Endothelial cell of umbilical vein (primary cell): ENCODE data around the gene RAD9B.

Experiments
- EZH2 ChIP-seq: IDR thresholded peaks from 2 replicates; pipeline ENCODE4 v1.6.1; 2012; ENCODE audit warnings: borderline replicate concordance, low read depth, mild to moderate bottlenecking, moderate library complexity, low read length, inconsistent platforms; ENCODE audit not compliant: severe bottlenecking
- FOS ChIP-seq: IDR thresholded peaks from 2 replicates; pipeline ENCODE4 v1.6.1; 2011; ENCODE audit warnings: mild to moderate bottlenecking, low read length, moderate library complexity, borderline replicate concordance; ENCODE audit not compliant: insufficient read depth
- JUN ChIP-seq: IDR thresholded peaks from 2 replicates; pipeline ENCODE4 v1.6.1; 2011; ENCODE audit warnings: borderline replicate concordance, low read depth; ENCODE audit not compliant: insufficient read length, insufficient read depth
- MYC ChIP-seq: IDR thresholded peaks from one replicate; pipeline ENCODE4 v1.6.1; 2011; ENCODE audit warnings: mild to moderate bottlenecking, low read depth, low read length
- POLR2A ChIP-seq: IDR thresholded peaks from 2 replicates; pipeline ENCODE4 v1.6.1; 2012; ENCODE audit warnings: low read depth, mild to moderate bottlenecking, control low read depth, low read length
- POLR2AphosphoS5 ChIP-seq: IDR thresholded peaks from 2 replicates; pipeline ENCODE4 v1.6.1; 2012; ENCODE audit warnings: low read depth, mild to moderate bottlenecking, control low read depth, low read length, moderate library complexity; ENCODE audit not compliant: insufficient read depth
- TF ChIP-seq, protein P1 (sequence below), 2 donors: IDR thresholded peaks; 1 replicate in 1 of 2; 2 replicates in 1 of 2; pipeline ENCODE4 v1.5.1; 2011; ENCODE audit warnings: low read length in 2 of 2, mild to moderate bottlenecking in 2 of 2, moderate library complexity in 2 of 2, control low read depth in 1 of 2, inconsistent platforms in 1 of 2, low read depth in 1 of 2; ENCODE audit not compliant: insufficient read depth in 1 of 2; ENCODE audit errors: extremely low read depth in 1 of 2
- TF ChIP-seq, protein P2 (sequence below): IDR thresholded peaks from 2 replicates; pipeline ENCODE4 v1.6.1; 2011; ENCODE audit not compliant: insufficient read depth, insufficient read length

DNA sequence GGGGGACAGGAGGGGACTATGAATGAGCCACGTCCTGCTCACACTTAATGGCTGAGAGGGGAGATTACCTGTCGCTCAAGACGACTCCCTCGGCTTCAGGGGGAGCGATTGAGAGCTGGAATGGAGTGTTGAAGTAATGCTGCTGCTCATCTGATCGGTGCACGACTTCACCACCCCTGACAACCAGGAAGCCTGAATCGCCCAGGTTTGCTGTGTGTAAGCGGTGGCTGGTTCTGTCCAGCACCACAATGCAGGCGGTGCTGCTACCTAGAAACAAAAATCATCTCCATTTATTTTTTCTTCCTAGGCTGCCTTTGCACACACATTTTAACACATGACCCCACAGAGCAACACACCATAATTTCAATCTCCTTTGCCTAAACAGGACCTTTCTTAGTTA is 43.7 kb downstream of the RAD9B start:
- TF ChIP-seq POLR2AphosphoS5 (no peak), EZH2 (no peak), JUN (no peak), POLR2A (no peak), FOS (no peak), MYC (no peak)
- TF ChIP-seq, protein P1, sequence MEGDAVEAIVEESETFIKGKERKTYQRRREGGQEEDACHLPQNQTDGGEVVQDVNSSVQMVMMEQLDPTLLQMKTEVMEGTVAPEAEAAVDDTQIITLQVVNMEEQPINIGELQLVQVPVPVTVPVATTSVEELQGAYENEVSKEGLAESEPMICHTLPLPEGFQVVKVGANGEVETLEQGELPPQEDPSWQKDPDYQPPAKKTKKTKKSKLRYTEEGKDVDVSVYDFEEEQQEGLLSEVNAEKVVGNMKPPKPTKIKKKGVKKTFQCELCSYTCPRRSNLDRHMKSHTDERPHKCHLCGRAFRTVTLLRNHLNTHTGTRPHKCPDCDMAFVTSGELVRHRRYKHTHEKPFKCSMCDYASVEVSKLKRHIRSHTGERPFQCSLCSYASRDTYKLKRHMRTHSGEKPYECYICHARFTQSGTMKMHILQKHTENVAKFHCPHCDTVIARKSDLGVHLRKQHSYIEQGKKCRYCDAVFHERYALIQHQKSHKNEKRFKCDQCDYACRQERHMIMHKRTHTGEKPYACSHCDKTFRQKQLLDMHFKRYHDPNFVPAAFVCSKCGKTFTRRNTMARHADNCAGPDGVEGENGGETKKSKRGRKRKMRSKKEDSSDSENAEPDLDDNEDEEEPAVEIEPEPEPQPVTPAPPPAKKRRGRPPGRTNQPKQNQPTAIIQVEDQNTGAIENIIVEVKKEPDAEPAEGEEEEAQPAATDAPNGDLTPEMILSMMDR (IDR thresholded peaks at IDR 0.05; ENCODE audit: extremely low read depth in 1 of 2, insufficient read depth in 1 of 2, low read depth in 1 of 2, low read length in 2 of 2): no peak
- TF ChIP-seq, protein P2, sequence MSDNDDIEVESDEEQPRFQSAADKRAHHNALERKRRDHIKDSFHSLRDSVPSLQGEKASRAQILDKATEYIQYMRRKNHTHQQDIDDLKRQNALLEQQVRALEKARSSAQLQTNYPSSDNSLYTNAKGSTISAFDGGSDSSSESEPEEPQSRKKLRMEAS: no peak
